ENCODE measurements around the gene MAG. TPM values are rescaled to one million over a fixed set of nuclear protein-coding genes. Genes with fewer than 3 reads are reported as not detected.

Gene MAG
- total and polyA plus RNA-seq, 9 of the 15 experiments (the other 6 are each of a cell fraction or from before 2014, with no cell fraction given): 0.11 to 10.0 (median 1.6) TPM

- TF ChIP-seq JUND (IDR thresholded peaks at IDR 0.05; ENCODE audit: borderline replicate concordance, low read depth, low read length) (peak; percentile 75), JUND (tag; IDR thresholded peaks at IDR 0.05; ENCODE audit: borderline replicate concordance, low read depth, low read length) (peak; percentile 60; the same call in 1 of the 3 replicates), HDAC1 (IDR thresholded peaks at IDR 0.05) (peak in 1 of 2 experiments; percentile 80; a peak in 2 of 4 replicates), ETV6 (IDR thresholded peaks at IDR 0.05; ENCODE audit: borderline replicate concordance in 1 of 2, low read depth in 2 of 2, low read length in 1 of 2) (no peak), ETV6 (CRISPR knock-in tag; IDR thresholded peaks at IDR 0.05; ENCODE audit: borderline replicate concordance) (no peak), CREM (IDR thresholded peaks at IDR 0.05; ENCODE audit: low read depth) (peak; percentile 87), ILF3 (IDR thresholded peaks at IDR 0.05; ENCODE audit: borderline replicate concordance) (no peak), HDGF (IDR thresholded peaks at IDR 0.05) (peak; percentile 53; the same call in 1 of the 2 replicates), BRF1 (IDR thresholded peaks at IDR 0.05; ENCODE audit: borderline replicate concordance, extremely low read depth, insufficient read length) (no peak), CREB1 (IDR thresholded peaks at IDR 0.05) (0 out of 2 replicates have a peak, but pooled peaks have one; percentile 42), CREB1 (CRISPR knock-in tag; IDR thresholded peaks at IDR 0.05) (no peak), ARID2 (IDR thresholded peaks at IDR 0.05) (peak; percentile 86), RBM39 (optimal IDR thresholded peaks at IDR 0.05; ENCODE audit: low read depth, low read length) (peak; percentile 10), RREB1 (CRISPR knock-in tag; IDR thresholded peaks at IDR 0.05) (peak; percentile 83; the same call in 1 of the 2 replicates), HDAC2 (IDR thresholded peaks at IDR 0.05) (0 out of 2 replicates have a peak, but pooled peaks have one; percentile 36), PHF21A (IDR thresholded peaks at IDR 0.05; ENCODE audit: borderline replicate concordance, low read depth) (0 out of 2 replicates have a peak, but pooled peaks have one; percentile 24), EHMT2 (IDR thresholded peaks at IDR 0.05) (0 out of 2 replicates have a peak, but pooled peaks have one; percentile 14)
- TF ChIP-seq, protein P1, sequence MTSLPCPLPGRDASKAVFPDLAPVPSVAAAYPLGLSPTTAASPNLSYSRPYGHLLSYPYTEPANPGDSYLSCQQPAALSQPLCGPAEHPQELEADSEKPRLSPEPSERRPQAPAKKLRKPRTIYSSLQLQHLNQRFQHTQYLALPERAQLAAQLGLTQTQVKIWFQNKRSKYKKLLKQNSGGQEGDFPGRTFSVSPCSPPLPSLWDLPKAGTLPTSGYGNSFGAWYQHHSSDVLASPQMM (CRISPR knock-in tag; IDR thresholded peaks at IDR 0.05): no peak
Observed at GRCh38 chr19:35352448-35353304, 60.7 kb downstream of the MAG start (continued).

Data from K562 (cell line).